PC-3 (cell line): ENCODE data around the gene GFM2. TPM values are rescaled to one million over a fixed set of nuclear protein-coding genes. Genes with fewer than 3 reads are reported as not detected.
"Not testable (repeated sequence)": the region's sequence is repeated elsewhere in the genome, so short reads cannot be mapped to it uniquely, and the experiment has no call there.

Experiments
- ATAC-seq: fragments of 200-7000 bp; cut with Tn5 transposase; 2 replicates; pipeline ENCODE4 v1.9.1; 2020; ENCODE audit warnings: mild to moderate bottlenecking, moderate library complexity
- BruUV-seq: library from RNA; stranded (reverse); fragments of 400-500 nt; replicated peaks from 2 replicates; lab custom pipeline; 2021; lab: Mats Ljungman, UMichigan
- CTCF ChIA-PET: fragments of 300-600 bp; sonication (Branson Sonifier 250); formaldehyde crosslinking; loops from one replicate; lab custom pipeline; 2022; ENCODE audit warnings: antibody characterized with exemption; lab: Charles Lee
- POLR2A ChIA-PET: fragments of 300-600 bp; sonication (Branson Sonifier 250); formaldehyde crosslinking; loops from one replicate; lab custom pipeline; 2022; ENCODE audit warnings: antibody characterized with exemption; ENCODE audit not compliant: unreplicated experiment; lab: Charles Lee
- DNase-seq: peaks from one replicate; pipeline ENCODE4 v3.0.0-alpha.2; 2015
- H2AFZ ChIP-seq: fragments of 300-600 bp; sonication (generic); 2 replicates; pipeline ENCODE4 v1.6.0; 2016; ENCODE audit warnings: antibody characterized with exemption, low read length
- H3F3A ChIP-seq: fragments of 300-600 bp; sonication (generic); one replicate; pipeline ENCODE4 v1.6.0; 2017; ENCODE audit warnings: antibody characterized with exemption, low read length, control low read depth, mild to moderate bottlenecking; ENCODE audit not compliant: unreplicated experiment
- H3K27ac ChIP-seq: fragments of 300-600 bp; sonication (generic); 2 replicates; pipeline ENCODE4 v1.5.1; 2016; ENCODE audit warnings: mild to moderate bottlenecking, low read length
- H3K27me3 ChIP-seq: fragments of 300-600 bp; sonication (generic); 2 replicates; pipeline ENCODE4 v1.6.1; 2016; ENCODE audit warnings: low read length, mixed read lengths
- H3K36me3 ChIP-seq: fragments of 300-600 bp; sonication (generic); 2 replicates; pipeline ENCODE4 v1.6.1; 2016; ENCODE audit warnings: low read depth, mixed run types, low read length, mixed read lengths
- H3K4me1 ChIP-seq: fragments of 300-600 bp; sonication (generic); 2 replicates; pipeline ENCODE4 v1.5.1; 2016; ENCODE audit warnings: low read length; ENCODE audit not compliant: insufficient read depth
- H3K4me2 ChIP-seq: fragments of 300-600 bp; sonication (generic); 2 replicates; pipeline ENCODE4 v1.6.0; 2016; ENCODE audit warnings: low read length
- H3K4me3 ChIP-seq: fragments of 300-600 bp; sonication (generic); 2 replicates; pipeline ENCODE4 v1.5.1; 2016; ENCODE audit warnings: mild to moderate bottlenecking, low read length, mixed read lengths
- H3K79me2 ChIP-seq: fragments of 300-600 bp; sonication (generic); 2 replicates; pipeline ENCODE4 v1.6.1; 2017; ENCODE audit warnings: low read length, mixed read lengths
- H3K9ac ChIP-seq: fragments of 300-600 bp; sonication (generic); 2 replicates; pipeline ENCODE4 v1.6.0; 2016; ENCODE audit warnings: mild to moderate bottlenecking, low read length
- H3K9me2 ChIP-seq: fragments of 300-600 bp; sonication (generic); replicated peaks from 2 replicates; pipeline ENCODE4 v1.6.1; 2016; ENCODE audit warnings: mixed run types, low read length, mixed read lengths
- H3K9me3 ChIP-seq: fragments of 300-600 bp; sonication (generic); 2 replicates; pipeline ENCODE4 v1.6.1; 2016; ENCODE audit warnings: low read length, mixed read lengths
- H4K20me1 ChIP-seq: fragments of 300-600 bp; sonication (generic); 2 replicates; pipeline ENCODE4 v1.6.1; 2016; ENCODE audit warnings: low read length, mixed read lengths
- EZH2 ChIP-seq: fragments of 300-600 bp; sonication (generic); IDR thresholded peaks from one replicate; pipeline ENCODE4 v1.6.1; 2017; ENCODE audit warnings: antibody characterized with exemption, mild to moderate bottlenecking, low read length; ENCODE audit not compliant: unreplicated experiment
- EZH2phosphoT487 ChIP-seq: fragments of 300-600 bp; sonication (generic); IDR thresholded peaks from 2 replicates; pipeline ENCODE4 v1.6.1; 2018; ENCODE audit warnings: mild to moderate bottlenecking, antibody characterized with exemption, low read length, borderline replicate concordance
- intact Hi-C: fragments of 100-400 bp; cut with micrococcal nuclease; formaldehyde crosslinking; loops from 2 replicates; pipeline ENCODE4 v1.9.0; 2023
- total RNA-seq: library from RNA; depleted of rRNA; stranded (reverse); fragments of >200 nt; gene quantifications from 2 replicates; pipeline ENCODE4 v1.2.3, GENCODE V29; 2014
- TF ChIP-seq, protein P1 (sequence below): fragments of 300-600 bp; sonication (generic); conservative IDR thresholded peaks from 2 replicates; pipeline ENCODE4 v1.5.1; 2017; ENCODE audit warnings: antibody characterized with exemption, low read depth, mild to moderate bottlenecking, low read length

GFM2 gene
- total RNA-seq, 1 experiment from 2014 or later: 36.8 TPM

DNA sequence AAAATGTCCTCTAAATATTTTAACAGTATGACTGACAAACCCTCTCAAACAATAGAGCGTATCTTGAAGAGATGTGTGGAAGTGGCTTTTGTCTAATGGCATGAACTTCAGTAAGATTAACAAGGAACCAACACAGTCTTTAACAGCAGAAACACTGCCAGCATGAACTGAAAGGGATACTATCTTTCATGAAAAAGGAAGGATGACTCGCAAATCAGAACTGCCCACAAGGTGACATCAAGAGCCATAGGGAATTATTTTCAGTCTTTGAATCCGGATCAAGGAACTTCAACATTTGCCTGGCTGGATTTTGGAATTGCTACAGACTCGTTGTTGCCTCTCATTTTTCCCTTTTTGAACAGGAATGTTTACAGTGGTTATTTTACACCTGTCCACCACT is 87.0 kb downstream of the GFM2 start:
- intact Hi-C loops: loop anchor here (10.0 kb wide), 2 partner anchors 585 to 1575 kb away; no protein-coding TSS in a partner anchor
- no TSS peak for BruUV-seq
- ATAC-seq: no peak
- H2AFZ ChIP-seq: 0 out of 2 replicates have a peak overlapping the region, but pooled peaks have one; percentile 32
- no peak overlapping the region for H3K4me2 ChIP-seq
- no peaks in the 10 kb centered on the region for H3K9me2 ChIP-seq
- H4K20me1 ChIP-seq: no peaks in the 10 kb centered on the region
- H3K4me3 ChIP-seq: no peak overlapping the region
- no peaks in the 10 kb centered on the region for H3K36me3 ChIP-seq
- ChIA-PET POLR2A (no interaction called here), CTCF (no interaction called here)
- H3K4me1 ChIP-seq: no peaks in the 10 kb centered on the region
- no peak for DNase-seq
- H3K79me2 ChIP-seq: no peaks in the 10 kb centered on the region
- no peaks in the 10 kb centered on the region for H3K27me3 ChIP-seq
- TF ChIP-seq EZH2: no peak
- no peak for TF ChIP-seq EZH2phosphoT487
- TF ChIP-seq, protein P1, sequence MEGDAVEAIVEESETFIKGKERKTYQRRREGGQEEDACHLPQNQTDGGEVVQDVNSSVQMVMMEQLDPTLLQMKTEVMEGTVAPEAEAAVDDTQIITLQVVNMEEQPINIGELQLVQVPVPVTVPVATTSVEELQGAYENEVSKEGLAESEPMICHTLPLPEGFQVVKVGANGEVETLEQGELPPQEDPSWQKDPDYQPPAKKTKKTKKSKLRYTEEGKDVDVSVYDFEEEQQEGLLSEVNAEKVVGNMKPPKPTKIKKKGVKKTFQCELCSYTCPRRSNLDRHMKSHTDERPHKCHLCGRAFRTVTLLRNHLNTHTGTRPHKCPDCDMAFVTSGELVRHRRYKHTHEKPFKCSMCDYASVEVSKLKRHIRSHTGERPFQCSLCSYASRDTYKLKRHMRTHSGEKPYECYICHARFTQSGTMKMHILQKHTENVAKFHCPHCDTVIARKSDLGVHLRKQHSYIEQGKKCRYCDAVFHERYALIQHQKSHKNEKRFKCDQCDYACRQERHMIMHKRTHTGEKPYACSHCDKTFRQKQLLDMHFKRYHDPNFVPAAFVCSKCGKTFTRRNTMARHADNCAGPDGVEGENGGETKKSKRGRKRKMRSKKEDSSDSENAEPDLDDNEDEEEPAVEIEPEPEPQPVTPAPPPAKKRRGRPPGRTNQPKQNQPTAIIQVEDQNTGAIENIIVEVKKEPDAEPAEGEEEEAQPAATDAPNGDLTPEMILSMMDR: no peak
- H3K27ac ChIP-seq: no peak overlapping the region
- no peaks in the 10 kb centered on the region for H3F3A ChIP-seq
- no peaks in the 10 kb centered on the region for H3K9me3 ChIP-seq
- no peak overlapping the region for H3K9ac ChIP-seq

DNA sequence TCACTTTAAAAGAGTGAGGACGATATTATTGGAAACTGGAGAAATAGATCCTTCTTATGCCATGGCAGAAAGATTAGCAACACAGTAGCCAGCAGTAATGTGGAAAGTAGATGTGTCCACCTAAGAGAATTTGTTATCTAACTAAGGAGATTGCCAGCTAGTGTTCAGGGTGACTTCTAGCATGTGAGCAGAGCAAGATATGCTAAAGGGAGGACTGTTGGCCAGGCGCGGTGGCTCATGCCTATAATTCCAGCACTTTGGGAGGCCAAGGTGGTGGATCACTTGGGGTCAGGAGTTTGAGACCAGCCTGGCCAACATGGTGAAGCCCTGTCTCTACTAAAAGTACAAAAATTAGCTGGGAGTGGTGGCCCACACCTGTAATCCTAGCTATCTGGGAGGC is 87.6 kb downstream of the GFM2 start:
- H3K9me3 ChIP-seq, CTCF ChIA-PET, H3K27me3 ChIP-seq, H3K9ac ChIP-seq, H3K4me3 ChIP-seq, H3K4me2 ChIP-seq, H3F3A ChIP-seq, ATAC-seq, H2AFZ ChIP-seq, H3K36me3 ChIP-seq, H3K4me1 ChIP-seq, H4K20me1 ChIP-seq, BruUV-seq, H3K27ac ChIP-seq, H3K9me2 ChIP-seq, H3K79me2 ChIP-seq, POLR2A ChIA-PET, DNase-seq: not testable (repeated sequence)
- intact Hi-C loops: loop anchor here (10.0 kb wide), 2 partner anchors 586 to 1576 kb away; no protein-coding TSS in a partner anchor

DNA sequence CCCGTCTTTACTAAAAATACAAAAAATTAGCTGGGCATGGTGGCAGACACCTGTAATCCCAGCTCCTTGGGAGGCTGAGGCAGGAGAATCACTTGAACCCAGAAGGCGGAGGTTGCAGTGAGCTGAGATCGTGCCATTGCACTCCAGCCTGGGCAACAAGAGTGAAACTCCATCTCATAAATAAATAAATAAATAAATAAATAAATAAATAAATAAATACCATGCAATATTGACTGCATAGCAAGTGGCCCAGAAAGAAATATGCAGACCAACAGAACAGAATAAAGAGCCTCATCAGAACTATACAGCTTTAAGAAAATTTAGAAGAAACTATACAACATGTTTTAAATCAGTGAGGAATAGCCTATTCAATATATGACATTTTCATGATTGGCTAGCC is 88.8 kb downstream of the GFM2 start:
- ATAC-seq, H3K4me2 ChIP-seq, H3K79me2 ChIP-seq, CTCF ChIA-PET, H3K27ac ChIP-seq, H3K4me1 ChIP-seq, H4K20me1 ChIP-seq, H3F3A ChIP-seq, H3K9me2 ChIP-seq, H3K27me3 ChIP-seq, H3K9me3 ChIP-seq, POLR2A ChIA-PET, DNase-seq, H3K9ac ChIP-seq, H3K36me3 ChIP-seq, H2AFZ ChIP-seq, H3K4me3 ChIP-seq, BruUV-seq: not testable (repeated sequence)
- intact Hi-C loops: loop anchor here (10.0 kb wide), 2 partner anchors 587 to 1577 kb away; no protein-coding TSS in a partner anchor

DNA sequence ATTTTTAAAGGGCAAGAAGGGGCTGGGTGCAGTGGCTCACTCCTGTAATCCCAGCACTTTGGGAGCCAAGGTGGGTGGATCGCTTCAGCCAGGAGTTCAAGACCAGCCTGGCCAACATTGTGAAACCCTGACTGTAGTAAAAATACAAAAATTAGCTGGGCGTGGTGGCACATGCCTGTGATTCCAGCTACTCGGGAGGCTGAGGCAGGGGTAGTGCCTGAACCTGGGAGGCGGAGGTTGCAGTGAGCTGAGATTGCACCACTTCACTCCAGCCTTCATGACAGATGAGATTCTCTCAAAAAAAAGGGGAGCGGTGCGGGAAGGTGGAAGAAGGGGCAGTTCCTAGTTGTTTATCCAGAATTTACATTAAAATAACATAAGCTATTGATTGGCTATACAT is 90.5 kb downstream of the GFM2 start:
- ATAC-seq, H3K9me3 ChIP-seq: not testable (repeated sequence)

More for the DNA sequence above, 90.5 kb downstream of the GFM2 start:
- POLR2A ChIA-PET, H2AFZ ChIP-seq, H3K9ac ChIP-seq, H3K4me2 ChIP-seq, BruUV-seq, H3K9me2 ChIP-seq, H3K79me2 ChIP-seq, H4K20me1 ChIP-seq, H3K27me3 ChIP-seq, CTCF ChIA-PET, H3K4me1 ChIP-seq, H3K27ac ChIP-seq, H3K4me3 ChIP-seq, DNase-seq, H3F3A ChIP-seq, H3K36me3 ChIP-seq: not testable (repeated sequence)
- intact Hi-C loops: loop anchor here (10.0 kb wide), 2 partner anchors 588 to 1578 kb away; no protein-coding TSS in a partner anchor
